Cardiac septum (tissue), 1 donor: ENCODE measurements around the gene BRSK2. TPM values are rescaled to one million over a fixed set of nuclear protein-coding genes. Genes with fewer than 3 reads are reported as not detected.

ENCODE experiments used
- DNase-seq: peaks from one replicate; pipeline ENCODE4 v3.0.0-alpha.2; 2020; ENCODE audit warnings: low spot score
- intact Hi-C: fragments of 100-400 bp; cut with DNase I; formaldehyde crosslinking; loops from one replicate; pipeline ENCODE4 v1.14.0; 2022
- total RNA-seq: library from RNA; stranded (reverse); fragmentation: NEBNext Ultra II Directional; extraction: Animal tissue kit (Norgen Biotek cat#: 25700); gene quantifications from one replicate; pipeline ENCODE4 v1.2.1, GENCODE V29; 2021
- donor health status: DM: no; HTN: no; CAD: no.

Gene BRSK2
- total RNA-seq, 1 donor from 2014 or later, result 0.16 TPM

DNA sequence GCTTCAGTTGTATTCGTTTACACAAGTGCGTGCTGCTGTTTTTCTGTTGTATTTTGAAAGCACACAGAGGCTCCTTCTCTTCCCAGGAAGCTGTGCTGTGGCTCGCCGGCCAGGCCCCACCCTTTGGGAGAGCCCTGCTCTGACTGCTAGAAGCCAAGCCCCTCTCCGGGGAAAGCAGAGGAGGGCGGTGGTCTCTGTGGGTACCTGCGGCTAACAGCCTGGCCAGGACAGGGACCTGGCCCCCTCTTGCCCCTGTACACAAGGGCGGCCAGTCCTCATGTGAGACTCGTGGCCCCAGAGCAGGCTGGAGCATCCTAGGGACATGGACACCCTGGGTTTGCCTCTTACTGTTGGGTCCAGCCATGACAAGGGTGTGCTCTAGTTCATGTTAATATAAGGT is 82.0 kb downstream of the BRSK2 start:
- no peak for DNase-seq
- intact Hi-C loops, result no loop called here

DNA sequence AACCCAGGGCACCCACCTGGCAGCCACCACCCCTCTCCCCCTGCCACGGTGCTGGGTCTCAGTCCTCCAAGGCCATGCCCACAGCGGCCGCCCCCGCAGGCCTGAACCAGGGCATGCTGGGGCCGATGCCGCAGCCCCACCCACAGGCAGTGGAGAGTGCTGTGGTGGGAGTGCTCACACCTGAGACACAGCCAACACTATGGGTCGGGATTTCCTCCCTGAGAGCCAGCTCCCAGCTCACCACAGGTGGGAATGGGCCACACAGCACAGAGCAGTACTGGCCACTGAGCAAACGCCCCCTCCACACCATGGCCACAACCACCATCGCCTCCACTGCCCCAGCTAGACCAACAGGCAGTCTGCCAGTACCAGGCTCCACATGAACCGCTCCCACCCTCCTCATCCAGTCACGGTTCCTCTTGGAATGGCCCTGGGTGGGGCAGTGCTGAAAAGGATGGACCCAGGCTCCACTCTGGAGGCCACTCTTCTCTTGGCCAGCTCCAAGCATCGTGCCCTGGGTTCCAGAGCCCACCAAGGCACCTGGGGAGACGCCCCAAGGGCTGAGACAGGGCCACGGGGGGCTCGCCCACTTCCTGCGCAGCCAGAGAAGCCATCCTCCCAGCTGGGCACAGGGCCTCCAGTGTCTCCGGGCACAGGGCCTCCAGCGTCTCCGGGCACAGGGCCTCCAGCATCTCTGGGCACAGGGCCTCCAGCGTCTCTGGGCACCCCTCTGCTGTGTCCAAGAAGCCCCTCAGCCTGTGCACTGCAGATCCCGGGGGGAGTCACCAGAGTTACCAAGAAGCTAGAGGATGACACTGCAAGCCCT is 82.7 kb downstream of the BRSK2 start:
- intact Hi-C loops, result no loop called here
- DNase-seq, result no peak

DNA sequence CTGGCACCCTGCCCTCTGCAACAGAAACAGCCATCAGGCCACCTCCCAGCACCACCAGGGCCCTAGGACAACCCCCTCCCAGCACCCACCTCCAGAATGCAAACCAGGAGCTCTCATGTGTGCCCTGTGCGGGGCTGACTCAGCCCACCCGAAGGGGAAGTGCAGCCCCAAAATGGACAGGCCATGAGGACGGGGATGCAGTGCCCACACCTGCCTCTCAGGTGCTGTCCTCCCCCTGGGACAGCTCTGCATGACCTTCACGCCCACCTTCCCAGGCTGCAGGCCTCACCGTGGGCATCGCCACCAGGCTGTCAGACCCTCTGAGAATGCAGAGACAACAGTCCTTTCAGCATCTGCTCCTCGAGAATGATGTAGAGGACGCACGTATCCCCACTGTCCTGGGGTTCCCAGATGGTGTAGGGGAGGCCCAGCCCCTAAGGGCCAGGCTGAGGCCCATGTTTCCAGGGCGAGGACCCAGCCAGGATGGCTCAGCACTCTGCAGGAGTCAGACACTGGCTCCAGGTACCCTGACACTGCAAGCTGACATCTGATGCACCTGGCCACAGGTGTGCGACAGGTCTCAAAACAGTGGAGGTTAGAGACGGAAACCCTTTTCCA is 83.4 kb downstream of the BRSK2 start:
- DNase-seq, result no peak
- intact Hi-C loops, result no loop called here

DNA sequence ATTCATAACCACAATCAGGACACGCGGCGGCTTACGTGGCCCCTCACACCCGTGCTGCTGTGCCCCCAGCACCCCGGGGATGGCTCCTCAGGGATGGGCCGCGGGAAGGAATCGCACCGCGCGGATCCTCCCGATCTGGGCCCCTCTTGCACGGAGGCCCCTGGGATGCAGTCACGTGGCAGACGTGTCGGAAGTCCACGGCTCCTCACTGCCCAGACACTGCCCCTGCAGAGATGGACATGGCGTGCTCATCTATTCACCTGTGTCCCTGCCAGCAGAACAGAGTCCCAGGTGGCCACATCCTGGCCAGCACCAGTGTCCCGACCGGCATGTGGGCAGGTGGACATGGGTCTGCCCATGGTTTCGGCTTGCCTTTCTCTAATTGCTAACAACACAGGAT is 84.1 kb downstream of the BRSK2 start:
- intact Hi-C loops, result no loop called here
- no peak for DNase-seq

DNA sequence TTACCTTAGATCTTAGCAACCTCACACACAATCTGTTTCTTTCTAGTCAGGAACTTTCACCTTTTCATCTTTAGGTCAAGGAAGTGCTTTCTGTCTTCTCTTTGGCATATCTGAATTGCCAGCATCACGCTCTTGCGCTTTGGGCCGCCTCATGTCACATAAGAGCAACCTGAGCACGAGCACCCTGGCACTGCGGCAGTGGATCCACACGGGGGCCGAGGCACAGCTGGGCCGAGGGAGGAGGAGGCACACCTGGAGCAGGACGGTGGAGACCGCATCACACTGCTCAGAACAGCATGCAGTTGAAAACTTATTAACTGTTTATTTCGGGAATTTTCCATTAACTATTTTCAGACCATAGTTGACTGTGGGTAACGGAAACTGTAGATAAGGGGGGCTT is 86.1 kb downstream of the BRSK2 start:
- intact Hi-C loops, result no loop called here
- no peak for DNase-seq

DNA sequence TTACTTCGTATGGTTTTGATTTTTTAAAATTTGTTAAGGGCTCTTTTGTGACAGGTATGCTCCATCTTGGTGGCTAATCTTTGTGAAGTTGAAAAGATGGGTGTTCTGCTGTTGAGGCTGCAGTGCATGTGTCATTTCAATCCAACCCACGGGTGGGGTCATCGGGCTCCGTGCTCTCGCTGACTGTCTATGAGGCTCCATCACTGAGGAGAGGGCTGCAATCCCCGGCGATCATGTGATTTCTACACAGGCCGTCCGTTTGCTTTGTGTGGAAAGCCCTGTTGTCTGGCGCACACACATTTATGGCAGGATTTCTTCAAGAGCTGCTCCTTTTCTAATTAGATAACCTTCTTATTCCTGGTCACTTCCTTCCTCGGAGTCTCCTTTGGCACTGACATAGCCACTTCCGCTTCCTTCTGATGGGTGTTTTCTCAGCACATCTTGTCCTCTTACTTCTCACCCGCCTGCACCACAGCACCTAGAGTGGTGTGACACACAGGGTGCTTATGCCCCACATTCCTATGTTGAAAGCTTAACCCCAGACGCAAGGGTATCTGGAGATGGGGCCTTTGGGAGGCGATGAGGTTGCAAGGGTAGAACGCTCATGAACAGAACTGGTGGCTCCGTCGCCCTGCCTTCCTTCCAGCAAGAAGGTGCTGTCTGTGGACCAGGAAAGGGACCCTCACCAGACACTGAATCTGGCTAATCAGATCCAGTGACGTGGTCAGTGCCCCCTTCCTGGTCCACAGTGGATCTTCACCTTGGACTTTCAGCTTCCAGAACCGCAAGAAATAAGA is 87.4 kb downstream of the BRSK2 start:
- no peak for DNase-seq
- intact Hi-C loops, result no loop called here

DNA sequence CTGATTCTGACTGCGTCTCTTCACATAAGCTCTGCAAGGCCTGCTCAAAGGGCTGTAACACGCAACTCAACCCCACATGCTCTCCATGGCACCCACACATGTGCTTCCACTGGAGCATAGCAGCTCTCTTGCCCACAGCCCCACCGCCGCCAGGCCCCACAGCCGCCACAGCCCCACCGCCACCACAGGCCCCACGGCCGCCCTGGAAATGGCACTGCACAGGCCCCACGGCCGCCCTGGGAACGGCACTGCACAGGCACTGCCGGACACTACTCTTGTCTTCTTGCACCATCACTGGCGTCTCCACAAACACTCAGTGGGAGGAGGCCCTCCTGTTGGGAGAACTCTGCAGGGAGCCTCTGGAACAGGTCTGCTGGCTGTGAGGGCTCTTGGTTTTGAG is 88.3 kb downstream of the BRSK2 start:
- no peak for DNase-seq
- intact Hi-C loops, result no loop called here

DNA sequence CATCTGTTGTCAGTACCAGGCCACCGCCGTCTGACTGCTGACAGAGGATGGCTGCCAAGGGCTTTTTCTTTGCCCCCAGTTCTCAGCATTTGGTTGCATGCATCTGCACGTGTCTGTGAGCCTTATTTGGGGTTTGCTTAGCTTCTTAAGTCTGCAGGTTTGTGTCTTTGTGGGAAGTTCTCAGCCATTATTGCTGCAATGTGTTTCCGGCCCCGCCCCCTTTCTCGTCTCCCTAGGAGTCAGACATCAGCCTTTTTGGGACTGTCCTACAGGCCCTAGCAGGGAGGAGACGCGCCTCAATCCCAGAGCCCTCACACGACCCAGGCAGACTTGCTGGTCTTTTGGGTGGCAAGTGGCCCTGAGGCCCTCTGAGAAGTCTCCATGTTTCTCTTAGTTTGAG is 88.8 kb downstream of the BRSK2 start:
- intact Hi-C loops, result no loop called here
- DNase-seq, result no peak

DNA sequence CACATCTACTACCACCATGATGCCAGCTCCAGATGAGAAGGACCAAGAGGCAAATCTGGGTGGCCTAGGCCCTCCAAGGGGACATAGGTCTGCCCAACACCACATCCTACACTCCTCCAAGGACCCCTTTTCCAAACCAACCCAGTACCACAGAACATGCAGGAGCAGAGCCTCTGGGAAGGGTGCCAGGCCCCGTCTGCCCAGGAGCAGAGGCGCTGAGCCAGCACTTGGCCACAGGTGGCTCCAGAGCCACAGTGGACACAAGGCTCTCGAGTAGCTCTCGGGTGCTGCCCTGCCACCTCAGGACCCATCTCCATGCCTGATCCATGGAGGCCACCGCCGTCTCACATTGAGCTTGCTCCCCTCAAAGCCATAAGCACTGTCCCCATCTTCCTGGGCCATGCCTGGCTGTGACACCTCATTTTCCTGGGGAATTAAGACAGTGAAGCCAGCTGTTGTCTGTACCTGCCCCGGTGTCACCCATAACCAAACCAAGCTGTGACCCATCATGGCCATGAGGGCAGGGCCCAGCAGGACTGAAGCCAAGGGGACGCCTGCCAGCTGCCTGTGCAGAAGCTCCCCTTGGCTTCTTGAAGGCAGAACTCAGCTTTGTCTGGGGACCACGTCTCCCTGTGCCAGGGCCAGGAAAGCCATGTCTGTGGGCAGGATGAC is 89.4 kb downstream of the BRSK2 start:
- no peak for DNase-seq
- intact Hi-C loops, result no loop called here

DNA sequence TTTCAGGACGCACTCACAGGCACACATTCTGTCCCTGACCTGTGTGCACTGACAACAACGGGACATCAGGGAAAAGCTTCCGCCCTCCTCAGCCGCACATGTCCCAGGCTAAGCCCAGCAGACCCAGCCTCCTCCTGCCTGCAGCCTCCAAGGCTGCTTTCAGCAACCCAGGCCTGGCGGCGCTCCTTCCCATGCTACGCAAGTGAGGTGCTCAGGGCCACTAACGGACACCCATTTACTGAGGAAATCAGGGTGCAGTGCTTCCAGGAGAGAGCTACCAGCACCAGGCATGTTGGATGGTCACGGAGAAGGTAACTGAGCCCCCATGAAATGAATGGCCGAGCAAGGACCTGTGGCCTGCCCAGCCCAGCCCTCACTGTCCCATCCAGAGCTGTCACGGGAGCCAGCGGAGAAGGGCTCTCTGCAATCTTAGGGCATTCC is 90.0 kb downstream of the BRSK2 start:
- DNase-seq, result no peak
- intact Hi-C loops, result no loop called here

DNA sequence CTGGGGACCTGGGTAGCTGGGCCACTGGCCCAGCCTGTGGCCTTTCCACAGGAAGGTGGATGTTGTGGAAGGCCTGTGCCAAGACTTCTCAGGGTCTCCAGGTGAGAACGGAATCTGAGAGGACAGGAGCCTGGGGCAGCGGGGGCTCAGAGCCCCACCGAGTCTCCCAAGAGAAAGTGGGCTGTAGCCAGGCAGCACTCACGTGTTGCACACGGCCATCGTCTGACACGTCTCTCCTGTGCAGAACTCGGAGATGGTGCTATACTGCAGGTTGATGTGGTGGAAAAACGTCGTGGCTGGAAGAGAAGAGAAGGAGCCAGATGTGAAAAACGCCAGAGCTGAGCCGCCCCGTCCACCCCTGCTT is 90.4 kb downstream of the BRSK2 start:
- DNase-seq, result no peak
- intact Hi-C loops, result no loop called here

DNA sequence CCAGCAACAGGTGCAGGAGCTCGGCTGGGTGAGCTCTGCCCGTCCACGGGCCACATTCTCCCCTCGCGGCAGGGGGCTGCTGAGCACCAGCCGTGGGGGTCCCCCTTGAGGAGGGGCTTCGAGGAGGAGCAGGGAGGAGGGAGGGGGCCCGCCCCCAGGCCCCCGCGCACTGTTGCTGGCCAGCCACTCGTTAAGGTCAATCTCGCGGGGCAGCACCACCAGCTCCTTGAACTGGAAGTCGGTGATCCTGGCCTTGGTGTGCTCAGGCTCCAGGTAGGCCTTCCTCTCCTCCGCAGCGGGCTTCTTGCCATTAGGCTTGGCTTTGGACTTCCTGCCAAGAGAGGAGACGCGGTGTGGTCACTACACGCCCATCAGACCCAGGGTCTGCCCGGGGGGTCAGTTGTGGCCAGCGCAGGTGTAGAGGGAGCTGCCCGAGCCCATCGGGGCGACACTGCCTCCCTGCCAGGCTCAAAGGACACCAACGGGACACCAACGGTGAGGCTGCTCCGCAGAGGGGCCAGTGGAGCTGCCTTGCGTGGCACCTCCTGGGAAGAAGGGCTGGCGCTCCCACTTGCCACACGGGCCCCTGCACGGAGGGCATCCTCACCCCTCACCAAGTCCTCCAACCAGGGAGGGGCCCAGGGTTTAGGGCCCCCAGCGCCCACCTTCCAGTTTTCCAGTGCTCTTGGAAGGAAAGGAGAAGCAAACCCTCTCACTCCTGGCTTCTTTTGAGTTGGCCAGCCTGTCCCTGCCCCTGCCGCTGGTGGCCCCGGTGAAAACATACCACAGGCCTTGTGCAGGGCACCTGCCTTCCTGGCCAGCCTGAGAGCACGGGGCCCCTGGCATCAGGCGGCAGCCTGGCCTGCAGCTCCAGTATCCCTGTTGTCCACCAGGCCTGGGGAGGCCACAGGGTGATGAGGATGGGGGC is 91.1 kb downstream of the BRSK2 start:
- DNase-seq, result no peak
- intact Hi-C loops, result no loop called here

DNA sequence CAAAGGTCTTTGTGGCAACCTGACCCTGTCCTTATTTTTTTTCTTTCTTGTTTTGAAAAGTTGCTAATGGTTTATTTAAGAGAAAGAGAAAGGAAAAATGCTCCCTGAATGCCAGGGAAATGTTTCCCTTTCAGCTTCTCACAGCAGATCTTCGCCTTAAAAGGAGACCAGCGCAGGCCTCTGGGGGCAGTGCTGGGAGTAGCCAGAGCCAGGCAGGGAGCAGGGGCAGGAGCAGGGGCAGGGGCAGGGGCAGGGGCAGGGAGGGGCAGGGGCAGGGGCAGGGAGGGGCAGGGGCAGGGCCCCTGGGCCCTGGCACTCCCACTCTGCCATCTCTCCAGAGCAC is 91.7 kb downstream of the BRSK2 start:
- no peak for DNase-seq
- intact Hi-C loops, result no loop called here

DNA sequence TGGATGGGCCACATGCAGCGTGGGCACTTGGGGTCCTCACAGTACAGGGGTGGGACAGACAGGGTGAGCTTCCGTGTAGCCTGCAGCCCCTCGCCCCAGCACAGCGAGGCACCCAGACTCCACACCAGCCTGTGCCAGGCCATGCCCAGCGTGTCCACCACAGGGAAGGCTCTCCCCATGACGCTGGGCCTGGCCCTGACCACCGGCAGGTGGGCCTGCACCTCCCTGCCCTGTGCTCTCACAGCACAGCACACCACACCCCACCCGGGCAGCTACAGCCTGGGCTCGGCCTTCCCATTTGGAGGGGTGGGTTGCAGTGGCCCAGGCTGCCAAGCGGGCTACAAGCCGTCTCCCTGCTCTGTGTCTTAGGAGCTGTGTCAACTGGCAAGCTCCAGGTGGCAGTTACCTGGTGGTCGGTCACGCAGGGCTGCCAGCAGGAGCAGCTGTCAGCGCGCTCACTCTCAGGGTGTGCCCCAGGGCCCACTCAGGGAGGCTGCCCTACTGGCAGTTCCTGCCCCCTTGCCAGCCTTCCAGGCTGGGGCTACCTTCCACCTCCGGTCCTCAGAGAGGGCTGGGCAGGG is 92.2 kb downstream of the BRSK2 start:
- intact Hi-C loops, result no loop called here
- no peak for DNase-seq

DNA sequence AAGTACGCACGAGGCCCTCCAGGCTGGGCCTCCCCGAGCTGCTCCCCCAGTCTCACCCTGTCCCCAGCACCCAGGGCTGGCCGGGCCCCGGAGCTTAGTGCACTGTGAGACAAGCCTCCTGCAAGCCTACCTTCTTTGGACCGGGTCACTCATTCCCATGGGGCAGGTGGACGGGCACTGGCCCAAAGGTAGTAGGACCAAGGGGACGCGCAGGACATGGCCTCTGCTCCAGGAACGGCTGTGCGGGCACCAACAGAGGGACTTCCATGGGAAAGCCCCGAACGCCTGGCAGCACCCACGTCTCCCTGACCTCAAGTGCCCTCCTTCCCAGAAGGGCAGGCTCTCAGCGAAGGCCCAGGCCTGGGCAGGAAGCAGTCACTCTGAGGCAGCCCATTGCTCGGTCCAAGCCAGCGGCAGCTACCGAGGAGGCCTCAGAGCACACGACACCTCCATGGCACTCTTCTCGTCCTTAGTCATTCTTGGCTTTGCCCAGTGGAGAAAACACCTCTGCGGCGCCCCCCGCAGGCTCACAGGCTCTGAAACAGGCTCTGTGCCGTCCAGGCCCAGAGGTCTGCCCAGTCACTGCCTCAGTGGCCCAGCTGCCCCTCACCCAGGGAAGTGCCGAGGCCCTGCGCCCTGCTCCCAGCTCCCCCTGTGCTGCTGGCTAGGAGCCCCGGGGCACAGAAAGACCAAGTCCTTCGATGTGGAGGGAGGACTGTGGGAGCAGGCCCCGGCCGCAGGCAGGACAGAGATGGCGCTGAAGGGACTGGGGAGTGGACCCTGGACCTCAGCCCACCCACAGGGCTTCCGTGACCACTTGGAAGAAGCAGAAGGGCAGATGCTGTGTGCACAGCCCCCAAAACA is 93.1 kb downstream of the BRSK2 start:
- intact Hi-C loops, result no loop called here

DNA sequence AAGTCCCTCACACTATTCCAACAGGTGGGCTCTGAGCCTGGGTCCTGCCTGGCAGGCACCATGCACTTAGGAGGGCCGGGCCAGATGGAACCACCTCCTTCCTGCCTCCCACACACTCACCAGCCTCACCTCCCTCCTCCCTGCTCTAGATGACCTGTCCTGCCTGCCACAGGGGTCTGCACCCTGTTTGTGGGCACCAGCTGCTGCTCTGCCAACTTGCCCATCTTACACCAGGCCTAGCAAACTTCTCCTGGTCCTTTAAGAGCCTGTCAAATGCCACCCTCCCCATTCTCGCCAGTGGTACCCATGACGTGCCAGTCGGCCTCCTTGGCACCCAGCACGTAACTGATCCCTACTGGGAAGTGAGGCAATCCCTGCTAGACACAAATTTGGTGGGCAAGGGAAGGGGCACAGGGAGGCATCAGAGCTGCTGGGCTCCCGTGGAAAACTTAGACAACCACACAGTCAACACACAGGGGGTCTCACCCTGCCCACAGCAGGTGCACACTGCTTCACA is 93.8 kb downstream of the BRSK2 start:
- intact Hi-C loops, result no loop called here
- no peak for DNase-seq

More for the DNA sequence above, 93.1 kb downstream of the BRSK2 start:
- DNase-seq, result no peak

DNA sequence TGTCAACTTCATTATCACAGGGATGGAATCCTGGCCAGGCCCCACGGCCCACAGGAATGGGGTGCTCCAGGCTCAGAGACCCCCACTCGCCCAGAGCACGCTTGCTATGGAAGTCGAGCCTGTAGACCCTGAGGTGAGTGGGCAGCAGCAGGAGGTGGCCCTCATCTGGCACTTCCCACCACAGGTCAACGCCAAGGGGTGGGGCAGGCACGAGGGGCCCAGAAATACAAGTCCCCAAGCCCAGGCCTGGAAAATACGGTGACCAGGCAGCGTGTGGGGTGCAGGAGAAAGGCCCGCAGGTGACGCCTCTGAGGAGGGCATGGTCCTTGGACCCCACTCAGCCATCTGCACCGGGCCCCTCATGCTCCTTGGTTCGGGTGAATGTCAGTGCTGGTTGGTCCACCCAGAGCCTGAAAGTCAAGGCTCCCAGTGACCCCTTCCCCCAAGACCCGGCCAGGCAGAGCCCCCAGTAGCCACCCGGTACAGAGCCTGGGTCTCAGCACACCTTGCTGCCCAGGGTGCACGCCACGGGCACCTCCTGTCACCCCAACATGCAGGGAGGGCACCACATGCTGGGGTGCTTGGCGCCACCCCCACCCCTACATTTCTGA is 94.4 kb downstream of the BRSK2 start:
- intact Hi-C loops, result no loop called here
- no peak for DNase-seq
